ENCODE results near the gene LRRC23.

GRCh38 chr12:6959058-6959804, 54.6 kb downstream of the LRRC23 start:
- no peak for TF ChIP-seq CTCF (IDR thresholded peaks at IDR 0.05)
- no peak for TF ChIP-seq POLR2AphosphoS5 (IDR thresholded peaks at IDR 0.05)

Measured in suprapubic skin (tissue), 3 donors.